Mesothelial cell of epicardium (in vitro differentiated cells): Measurements from ENCODE around the gene ARL8B. TPM values are rescaled to one million over a fixed set of nuclear protein-coding genes. Genes with fewer than 3 reads are reported as not detected.

Experiments
- DNase-seq, 2 experiments: peaks; one replicate each; pipeline ENCODE4 v3.0.0; 2021; ENCODE audit warnings: low spot score in 2 of 2; ENCODE audit not compliant: unreplicated experiment in 2 of 2
- H3K27ac Mint-ChIP-seq: 2 replicates; pipeline ENCODE4 v1.8.0; 2021; ENCODE audit warnings: mixed read lengths
- H3K27me3 Mint-ChIP-seq: 2 replicates; pipeline ENCODE4 v1.8.0; 2021; ENCODE audit warnings: low read depth, mixed read lengths
- H3K36me3 Mint-ChIP-seq: 2 replicates; pipeline ENCODE4 v1.8.0; 2021; ENCODE audit warnings: mixed read lengths
- H3K4me1 Mint-ChIP-seq: 2 replicates; pipeline ENCODE4 v1.8.0; 2021; ENCODE audit warnings: mixed read lengths
- H3K4me3 Mint-ChIP-seq: 2 replicates; pipeline ENCODE4 v1.8.0; 2021; ENCODE audit warnings: mild to moderate bottlenecking, moderate library complexity, mixed read lengths
- H3K9me3 Mint-ChIP-seq: 2 replicates; pipeline ENCODE4 v1.8.0; 2021; ENCODE audit warnings: mixed read lengths
- total RNA-seq: library from RNA; stranded (reverse); gene quantifications from 3 replicates; pipeline ENCODE4 v1.2.1, GENCODE V29; 2021
- TF ChIP-seq, protein P1 (sequence below): fragments of 200-600 bp; sonication (generic); IDR thresholded peaks from one replicate; pipeline ENCODE4 v1.5.0; 2021; ENCODE audit warnings: antibody characterized with exemption; ENCODE audit not compliant: unreplicated experiment

ARL8B gene
- total RNA-seq, 1 donor from 2014 or later, result 36.9 TPM

DNA sequence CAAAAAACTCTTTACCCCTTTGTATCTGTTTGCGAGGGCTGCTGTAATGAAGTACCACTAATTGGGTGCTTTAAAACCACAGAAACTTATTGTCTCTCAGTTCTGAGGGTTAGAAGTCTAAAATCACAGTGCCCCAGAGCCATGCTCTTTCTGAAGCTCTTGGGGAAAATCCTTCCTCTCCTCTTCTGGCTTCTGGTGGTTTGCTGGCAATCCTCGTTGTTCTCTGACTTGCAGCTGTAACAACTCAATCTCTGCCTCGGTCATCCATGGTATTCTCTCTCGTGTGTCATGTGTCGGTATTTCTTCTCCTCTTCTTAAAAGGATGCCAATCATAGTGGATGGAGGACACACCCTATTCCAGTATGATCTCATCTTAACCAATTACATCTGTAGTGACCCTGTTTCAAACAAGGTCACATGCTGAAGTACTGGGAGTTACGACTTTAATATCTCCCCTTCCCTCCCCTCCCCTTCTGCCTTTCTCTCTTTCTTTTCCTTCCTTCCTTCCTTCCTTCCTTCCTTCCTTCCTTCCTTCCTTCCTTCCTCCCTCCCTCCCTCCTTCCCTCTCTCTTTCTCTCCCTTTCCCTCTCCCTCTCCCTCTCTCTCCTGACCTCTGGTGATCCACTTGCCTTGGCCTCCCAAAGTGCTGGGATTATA is 6.5 kb upstream of the ARL8B start:
- Mint-ChIP-seq H3K4me3 (no peak overlapping the region), H3K27ac (no peak overlapping the region), H3K36me3 (no peaks in the 10 kb centered on the region), H3K27me3 (no peaks in the 10 kb centered on the region), H3K4me1 (no peaks in the 10 kb centered on the region), H3K9me3 (no peaks in the 10 kb centered on the region)
- TF ChIP-seq, protein P1, sequence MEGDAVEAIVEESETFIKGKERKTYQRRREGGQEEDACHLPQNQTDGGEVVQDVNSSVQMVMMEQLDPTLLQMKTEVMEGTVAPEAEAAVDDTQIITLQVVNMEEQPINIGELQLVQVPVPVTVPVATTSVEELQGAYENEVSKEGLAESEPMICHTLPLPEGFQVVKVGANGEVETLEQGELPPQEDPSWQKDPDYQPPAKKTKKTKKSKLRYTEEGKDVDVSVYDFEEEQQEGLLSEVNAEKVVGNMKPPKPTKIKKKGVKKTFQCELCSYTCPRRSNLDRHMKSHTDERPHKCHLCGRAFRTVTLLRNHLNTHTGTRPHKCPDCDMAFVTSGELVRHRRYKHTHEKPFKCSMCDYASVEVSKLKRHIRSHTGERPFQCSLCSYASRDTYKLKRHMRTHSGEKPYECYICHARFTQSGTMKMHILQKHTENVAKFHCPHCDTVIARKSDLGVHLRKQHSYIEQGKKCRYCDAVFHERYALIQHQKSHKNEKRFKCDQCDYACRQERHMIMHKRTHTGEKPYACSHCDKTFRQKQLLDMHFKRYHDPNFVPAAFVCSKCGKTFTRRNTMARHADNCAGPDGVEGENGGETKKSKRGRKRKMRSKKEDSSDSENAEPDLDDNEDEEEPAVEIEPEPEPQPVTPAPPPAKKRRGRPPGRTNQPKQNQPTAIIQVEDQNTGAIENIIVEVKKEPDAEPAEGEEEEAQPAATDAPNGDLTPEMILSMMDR, result no peak
- DNase-seq, result no peak

DNA sequence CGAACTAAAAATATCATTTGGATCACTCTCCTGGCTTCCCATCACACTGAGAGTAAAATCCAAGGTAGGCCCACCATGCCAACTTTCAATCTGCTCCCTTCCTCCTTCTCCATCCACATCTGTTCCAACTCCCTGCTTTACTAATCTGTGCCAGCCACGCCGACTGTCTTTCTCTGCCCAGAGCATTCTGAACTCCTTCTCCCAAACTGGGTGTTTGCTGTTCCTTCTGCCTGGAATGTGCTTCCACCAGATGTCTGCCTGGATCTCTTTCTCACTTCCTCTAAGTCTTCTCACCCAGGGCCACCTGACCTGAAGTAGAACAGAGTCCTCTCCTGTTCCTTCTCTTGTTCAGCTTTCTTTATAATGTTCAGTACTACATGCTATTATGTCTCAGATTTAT is 5.6 kb upstream of the ARL8B start:
- no peak overlapping the region for H3K4me3 Mint-ChIP-seq
- no peaks in the 10 kb centered on the region for H3K9me3 Mint-ChIP-seq
- H3K36me3 Mint-ChIP-seq, result no peaks in the 10 kb centered on the region
- no peak overlapping the region for H3K27ac Mint-ChIP-seq
- DNase-seq, result no peak
- TF ChIP-seq, protein P1, result no peak
- no peaks in the 10 kb centered on the region for H3K4me1 Mint-ChIP-seq
- H3K27me3 Mint-ChIP-seq, result no peaks in the 10 kb centered on the region

GRCh38 chr3:5120446-5120845 is 1.6 kb upstream of the ARL8B start:
- peaks cover 15% of the 10 kb centered on the region for H3K4me1 Mint-ChIP-seq
- DNase-seq, result no peak
- H3K27ac Mint-ChIP-seq, result no peak overlapping the region
- H3K9me3 Mint-ChIP-seq, result no peaks in the 10 kb centered on the region
- no peaks in the 10 kb centered on the region for H3K36me3 Mint-ChIP-seq
- TF ChIP-seq, protein P1, result no peak
- H3K4me3 Mint-ChIP-seq, result no peak overlapping the region
- H3K27me3 Mint-ChIP-seq, result no peaks in the 10 kb centered on the region

DNA sequence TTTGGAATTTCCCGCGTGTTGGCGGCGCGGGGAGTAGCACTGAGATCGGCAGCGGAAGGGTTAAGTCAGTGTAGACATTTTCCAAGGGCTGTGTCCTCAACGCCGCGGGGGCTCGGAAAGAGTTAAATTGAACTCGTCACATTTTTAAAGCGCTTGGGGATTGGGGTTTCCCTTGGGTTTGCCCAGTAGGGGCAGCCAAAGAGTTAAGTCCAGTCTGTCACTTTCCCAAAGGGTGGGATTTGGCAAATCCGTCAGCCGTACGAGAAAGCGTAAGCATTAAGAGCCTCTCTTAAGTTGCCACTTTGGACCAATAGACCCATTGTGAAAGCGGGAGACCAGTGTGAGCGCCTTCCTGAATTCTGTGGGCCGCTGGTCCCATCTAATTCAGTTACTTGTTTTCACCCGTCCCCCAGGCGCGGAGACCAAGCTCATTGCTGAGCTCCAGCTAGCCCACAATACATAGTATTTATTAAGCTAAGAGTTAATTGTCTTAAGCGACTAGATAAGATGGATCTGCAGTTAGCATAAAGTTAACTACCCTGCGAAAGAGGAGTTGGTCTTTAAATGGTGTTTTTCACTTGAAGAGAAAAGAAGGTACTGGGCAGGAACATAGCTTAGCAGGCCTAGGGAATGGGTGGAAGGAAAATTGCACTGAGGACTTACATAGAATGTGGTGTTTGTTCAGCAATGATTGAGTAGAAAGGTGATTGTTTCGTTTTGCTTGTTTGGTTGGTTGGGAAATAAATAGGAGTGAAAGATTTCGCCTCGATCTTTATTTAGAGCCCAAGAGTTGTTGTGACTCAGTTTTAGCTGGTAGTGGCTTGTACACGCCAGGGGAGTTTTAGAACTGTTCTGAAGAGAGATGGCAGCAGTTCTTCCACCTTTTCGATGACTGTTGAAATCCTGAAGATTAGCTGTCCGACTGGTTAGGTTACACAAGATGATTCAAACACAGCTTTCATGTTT is 932 bp downstream of the ARL8B start:
- Mint-ChIP-seq H3K36me3 (peaks cover 2% of the 10 kb centered on the region), H3K9me3 (no peaks in the 10 kb centered on the region), H3K4me1 (peaks cover 15% of the 10 kb centered on the region), H3K27me3 (no peaks in the 10 kb centered on the region), H3K4me3 (peak overlapping the region; percentile 97), H3K27ac (peak overlapping the region; percentile 68)
- TF ChIP-seq, protein P1, result no peak
- DNase-seq, result no peak

DNA sequence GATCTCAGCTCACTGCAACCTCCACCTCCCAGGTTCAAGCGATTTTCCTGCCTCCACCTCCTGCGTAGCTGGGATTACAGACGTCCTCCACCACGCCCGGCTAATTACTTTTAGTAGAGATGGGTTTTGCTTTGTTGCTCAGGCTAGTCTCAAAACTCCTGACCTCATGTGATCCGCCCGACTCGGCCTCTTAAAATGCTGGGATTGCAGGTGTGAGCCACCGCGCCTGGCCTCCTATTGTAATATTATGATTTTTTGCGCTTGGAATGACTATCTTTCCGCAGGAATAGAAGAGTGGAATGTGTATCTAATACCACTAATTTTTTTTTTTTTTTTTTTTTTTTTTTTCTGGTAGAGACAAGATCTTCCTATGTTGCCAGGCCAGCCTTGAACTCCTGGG is 1.8 kb downstream of the ARL8B start:
- TF ChIP-seq, protein P1, result no peak
- H3K36me3 Mint-ChIP-seq, result peaks cover 2% of the 10 kb centered on the region
- H3K9me3 Mint-ChIP-seq, result no peaks in the 10 kb centered on the region
- no peaks in the 10 kb centered on the region for H3K27me3 Mint-ChIP-seq
- DNase-seq, result no peak
- H3K4me1 Mint-ChIP-seq, result peaks cover 15% of the 10 kb centered on the region
- H3K27ac Mint-ChIP-seq, result peak overlapping the region; percentile 80
- H3K4me3 Mint-ChIP-seq, result peak overlapping the region; percentile 46
